NCI-H524 (cell line): ENCODE measurements around the gene CCNE1.
"Not testable (repeated sequence)": the region's sequence is repeated elsewhere in the genome, so short reads cannot be mapped to it uniquely, and the experiment has no call there.

ENCODE experiments used
- DNase-seq, 2 experiments: peaks; one replicate each; lab custom pipeline; 2025; lab: John Stamatoyannopoulos, UW

CCNE1 gene

GRCh38 chr19:29815231-29815630 lies 3.4 kb downstream of the CCNE1 start:
- DNase-seq = no peak

- DNase-seq = no peak
These were observed 5.5 kb downstream of the CCNE1 start for GRCh38 chr19:29817316-29817715.

DNA sequence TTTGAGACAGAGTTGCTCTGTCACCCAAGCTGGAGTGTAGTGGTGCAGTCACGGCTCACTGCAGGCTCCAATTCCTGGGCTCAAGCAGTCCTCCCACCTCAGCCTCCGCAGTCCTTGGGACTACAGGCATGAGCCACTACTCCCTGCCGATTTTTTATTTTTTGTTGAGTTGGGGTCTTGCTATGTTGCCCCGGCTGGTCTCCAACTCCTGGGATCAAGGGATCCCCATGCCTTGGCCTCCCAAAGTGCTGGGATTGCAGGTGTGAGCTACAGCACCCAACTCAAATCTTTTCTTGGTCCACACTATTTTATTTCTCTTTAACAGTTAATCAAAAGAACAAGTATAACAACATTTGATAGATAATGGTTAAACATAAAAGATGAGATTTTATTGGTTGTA lies 7.5 kb downstream of the CCNE1 start:
- no peak for DNase-seq

DNA sequence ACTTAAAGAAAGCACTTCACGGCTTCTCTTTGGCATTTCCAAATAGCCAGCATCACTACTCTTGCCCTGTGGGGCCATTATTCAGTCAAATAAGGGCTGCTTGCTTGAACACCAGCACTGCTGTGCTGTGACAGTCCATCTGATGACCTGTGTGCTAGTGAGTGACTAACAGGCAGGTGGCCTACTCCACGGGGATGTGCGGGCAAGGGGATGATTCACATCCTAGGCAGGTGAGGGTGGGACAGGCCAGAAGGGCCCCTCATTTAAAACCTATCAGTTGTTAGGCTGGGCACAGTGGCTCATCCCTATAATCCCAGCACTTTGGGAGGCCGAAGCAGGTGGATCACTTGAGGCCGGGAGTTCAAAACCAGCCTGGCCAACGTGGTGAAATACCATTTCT lies 8.2 kb downstream of the CCNE1 start:
- no peak for DNase-seq

GRCh38 chr19:29823581-29824330 lies 12.0 kb downstream of the CCNE1 start:
- DNase-seq = no peak

DNA sequence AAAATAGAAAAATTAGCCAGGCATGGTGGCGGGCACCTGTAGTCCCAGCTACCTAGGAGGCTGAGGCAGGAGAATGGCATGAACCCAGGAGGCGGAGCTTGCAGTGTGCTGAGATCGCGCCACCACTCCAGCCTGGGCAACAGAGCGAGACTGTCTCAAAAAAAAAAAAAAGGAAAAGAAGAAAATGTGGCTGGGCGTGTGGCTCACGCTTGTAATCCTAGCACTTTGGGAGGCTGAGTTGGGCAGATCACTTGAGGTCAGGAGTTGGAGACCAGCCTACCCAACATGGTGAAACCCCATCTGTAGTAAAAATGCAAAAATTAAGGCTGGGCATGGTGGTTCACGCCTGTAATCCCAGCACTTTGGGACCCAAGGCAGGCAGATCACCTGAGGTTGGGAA lies 13.5 kb downstream of the CCNE1 start:
- not testable (repeated sequence) for DNase-seq

DNA sequence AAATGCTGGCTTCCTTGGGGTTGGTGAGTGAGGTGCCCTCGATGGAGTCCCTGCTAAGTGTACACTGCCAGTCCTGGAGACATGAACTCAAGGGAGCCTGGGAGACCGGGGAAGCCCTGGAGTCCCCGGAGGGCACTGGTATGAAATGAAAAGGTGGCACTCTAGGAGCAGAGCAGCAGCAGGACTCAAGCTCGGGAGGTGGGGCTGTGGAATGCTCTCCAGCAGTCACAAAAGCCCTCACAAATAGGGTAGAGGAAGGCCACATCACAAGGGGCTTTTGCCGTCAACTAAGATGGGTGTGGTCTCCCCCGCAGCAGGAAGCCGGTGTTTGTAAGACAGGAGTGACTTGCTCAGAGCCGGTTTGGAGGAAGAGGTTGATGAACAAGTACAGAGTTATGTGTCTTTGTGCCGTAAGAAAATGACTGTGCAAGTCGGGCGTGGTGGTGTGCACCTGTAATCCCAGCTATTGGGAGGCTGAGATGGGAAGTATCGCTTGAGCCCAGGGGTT lies 19.3 kb downstream of the CCNE1 start:
- no peak for DNase-seq

DNA sequence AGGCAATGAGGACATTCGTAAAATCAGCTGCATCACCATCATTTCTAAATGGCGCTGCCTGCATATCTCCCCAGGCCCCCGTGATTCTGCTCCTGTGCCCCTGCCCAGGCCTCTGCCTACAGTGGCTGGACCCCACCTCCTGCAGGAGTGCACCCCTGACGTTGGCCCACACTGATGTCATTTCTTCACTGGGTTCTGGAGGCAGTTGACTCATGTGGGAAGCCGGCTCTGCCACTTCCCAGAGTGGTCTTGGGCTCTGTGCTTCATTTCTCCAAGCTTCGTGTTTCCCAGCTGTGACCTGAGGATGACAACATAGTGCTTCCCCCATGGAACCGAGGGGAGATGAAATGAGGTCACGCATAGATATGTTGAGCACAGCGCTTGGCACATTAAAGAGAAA lies 19.9 kb downstream of the CCNE1 start:
- no peak for DNase-seq

DNA sequence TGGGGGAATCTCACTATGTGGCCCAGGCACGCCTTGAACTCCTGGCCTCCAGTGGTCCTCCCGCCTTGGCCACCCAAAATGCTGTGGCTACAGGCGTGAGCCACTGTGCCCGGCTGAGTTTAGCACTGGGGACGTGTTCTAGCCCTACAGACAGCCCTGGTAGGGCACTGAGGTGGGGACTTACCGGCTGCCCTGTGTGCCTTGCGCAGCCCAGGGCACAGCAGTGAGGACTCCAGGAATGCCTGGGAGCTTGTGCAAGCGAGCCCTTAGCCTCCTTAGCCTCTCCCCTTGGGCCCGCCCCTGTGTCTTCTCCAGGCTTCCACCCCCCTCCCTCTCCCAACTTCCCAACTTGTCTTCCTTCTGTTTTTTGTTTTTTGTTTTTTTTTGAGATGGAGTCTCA lies 21.0 kb downstream of the CCNE1 start:
- no peak for DNase-seq

DNA sequence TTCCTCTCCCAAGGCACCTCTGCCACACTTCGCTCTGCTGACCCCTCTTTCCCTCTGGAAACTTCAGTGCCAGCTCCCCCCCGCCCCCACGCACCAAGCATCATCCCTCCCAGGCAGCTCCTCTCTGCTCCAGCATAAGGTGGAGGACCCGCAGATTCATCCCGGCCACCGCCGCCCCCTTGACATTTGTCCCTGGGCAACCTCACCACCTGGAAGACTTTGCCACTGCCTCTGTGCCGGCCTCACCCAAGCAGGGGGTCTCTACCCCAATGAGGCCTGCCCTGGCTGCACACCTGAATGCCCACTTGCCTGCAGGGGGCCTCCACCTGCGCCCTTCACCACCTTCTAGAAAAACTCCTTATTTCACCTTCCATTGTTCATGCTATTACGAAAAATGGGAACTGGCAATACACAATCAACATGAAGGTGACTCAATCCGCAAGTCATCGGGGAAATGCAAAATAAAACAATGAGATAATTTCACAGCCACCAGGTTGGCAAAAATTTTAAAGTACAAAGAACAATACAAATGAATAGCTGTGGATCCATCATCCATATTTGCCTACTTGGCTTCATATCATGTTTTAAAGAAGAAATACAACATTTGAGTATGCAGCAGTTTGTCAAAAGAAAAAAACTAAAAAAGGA lies 21.9 kb downstream of the CCNE1 start:
- no peak for DNase-seq

DNA sequence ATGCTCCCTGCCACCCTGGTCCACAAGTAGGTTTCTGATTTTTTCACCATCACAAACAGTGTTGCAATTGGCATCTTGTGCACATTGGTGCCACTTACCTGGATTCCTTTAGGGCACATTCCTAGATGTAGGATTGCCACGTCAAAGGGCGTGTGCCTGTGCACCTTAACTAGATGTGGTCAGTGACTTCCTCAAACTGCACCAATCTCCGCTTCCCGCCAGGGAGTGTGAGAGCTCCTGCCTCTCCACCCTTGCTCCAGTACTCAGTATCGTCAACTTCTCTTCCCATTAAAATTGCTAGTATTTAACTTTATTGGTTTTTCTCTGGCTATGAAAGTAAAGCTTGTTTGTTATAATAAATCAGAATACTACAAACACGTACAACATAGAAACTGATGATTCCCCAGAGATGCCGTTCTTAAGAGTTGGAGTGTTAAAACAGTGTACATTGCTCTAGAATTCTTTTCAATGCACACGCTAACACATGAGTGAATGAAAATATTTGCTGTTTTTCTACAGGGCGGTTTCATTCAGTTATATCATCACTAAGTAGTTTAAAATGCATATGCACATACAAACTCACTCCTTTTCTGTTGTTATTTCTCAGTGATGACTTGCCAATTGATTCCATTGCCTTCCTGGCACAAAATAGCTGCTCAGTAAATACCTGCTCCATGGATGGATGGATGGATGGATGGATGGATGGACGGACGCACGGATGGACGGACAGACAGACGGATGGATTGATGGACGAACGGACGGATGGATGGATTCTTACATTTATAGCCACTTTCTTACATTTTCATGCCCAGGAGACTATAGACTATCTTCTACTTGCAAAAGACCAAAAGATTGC lies 23.4 kb downstream of the CCNE1 start:
- no peak for DNase-seq

- DNase-seq = no peak
These were observed 24.6 kb downstream of the CCNE1 start for GRCh38 chr19:29836409-29836825.

DNA sequence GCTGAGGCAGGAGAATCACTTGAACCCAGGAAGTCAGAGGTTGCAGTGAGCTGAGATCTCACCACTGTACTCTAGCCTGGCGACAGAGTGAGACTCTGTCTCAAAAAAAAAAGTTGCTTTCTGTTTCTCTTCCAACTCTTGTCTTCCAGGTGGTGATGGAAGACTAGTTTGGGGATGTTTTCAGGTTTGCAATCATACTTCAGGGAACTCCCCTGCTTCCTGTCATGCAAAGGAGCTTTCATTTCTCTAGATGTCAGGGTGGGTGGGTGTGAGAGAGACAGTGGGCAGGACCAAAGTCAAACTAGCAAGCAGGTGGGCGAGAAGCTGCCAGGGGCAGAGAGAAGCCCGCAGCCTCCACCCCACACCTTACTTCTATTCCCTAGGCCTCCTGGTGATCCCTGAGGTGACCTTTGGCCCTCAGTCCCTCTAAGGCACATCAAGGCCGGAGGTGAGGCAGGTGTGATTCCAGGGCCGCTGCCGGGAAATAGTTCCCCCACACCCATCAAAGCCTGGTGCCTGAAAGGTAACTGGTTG lies 25.7 kb downstream of the CCNE1 start:
- no peak for DNase-seq

DNA sequence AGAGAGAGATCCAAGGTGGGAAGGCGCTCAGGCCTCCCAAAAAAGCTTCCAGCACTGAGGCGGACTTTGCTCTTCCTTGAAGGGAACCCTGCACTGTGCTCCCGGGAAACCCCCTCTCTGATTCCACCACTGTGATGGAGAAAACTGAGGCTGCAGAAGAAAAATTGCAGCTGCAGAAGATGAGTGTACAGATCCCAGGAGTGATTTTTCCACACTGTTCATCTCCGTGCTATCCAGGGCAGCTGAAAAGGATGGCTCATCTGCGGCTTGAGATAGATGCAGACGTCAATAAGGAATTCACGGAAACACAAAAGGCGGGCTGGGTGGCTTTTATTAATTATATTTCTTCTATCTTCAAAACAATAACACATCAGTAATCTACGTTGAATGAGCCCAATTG lies 26.2 kb downstream of the CCNE1 start:
- DNase-seq = no peak

GRCh38 chr19:29840066-29840950 lies 28.5 kb downstream of the CCNE1 start:
- peak in 1 of 2 experiments; percentile 19 for DNase-seq

DNA sequence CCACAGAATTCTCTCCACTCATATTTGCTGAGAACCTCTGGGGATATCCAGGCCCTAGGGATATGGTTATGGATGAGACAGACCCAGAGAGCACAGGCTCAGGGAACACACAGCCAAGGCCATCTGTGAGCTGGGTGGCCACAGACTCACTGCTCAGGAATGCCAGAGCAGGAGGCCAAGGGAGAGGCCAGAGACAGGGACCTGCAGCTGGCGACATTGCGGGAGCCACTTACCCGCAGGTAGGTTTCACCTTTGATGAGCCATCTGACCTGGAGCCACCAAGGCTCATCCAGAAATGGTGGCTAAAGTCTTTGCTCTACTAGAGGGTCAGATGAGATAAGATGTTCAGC lies 29.4 kb downstream of the CCNE1 start:
- DNase-seq = no peak

DNA sequence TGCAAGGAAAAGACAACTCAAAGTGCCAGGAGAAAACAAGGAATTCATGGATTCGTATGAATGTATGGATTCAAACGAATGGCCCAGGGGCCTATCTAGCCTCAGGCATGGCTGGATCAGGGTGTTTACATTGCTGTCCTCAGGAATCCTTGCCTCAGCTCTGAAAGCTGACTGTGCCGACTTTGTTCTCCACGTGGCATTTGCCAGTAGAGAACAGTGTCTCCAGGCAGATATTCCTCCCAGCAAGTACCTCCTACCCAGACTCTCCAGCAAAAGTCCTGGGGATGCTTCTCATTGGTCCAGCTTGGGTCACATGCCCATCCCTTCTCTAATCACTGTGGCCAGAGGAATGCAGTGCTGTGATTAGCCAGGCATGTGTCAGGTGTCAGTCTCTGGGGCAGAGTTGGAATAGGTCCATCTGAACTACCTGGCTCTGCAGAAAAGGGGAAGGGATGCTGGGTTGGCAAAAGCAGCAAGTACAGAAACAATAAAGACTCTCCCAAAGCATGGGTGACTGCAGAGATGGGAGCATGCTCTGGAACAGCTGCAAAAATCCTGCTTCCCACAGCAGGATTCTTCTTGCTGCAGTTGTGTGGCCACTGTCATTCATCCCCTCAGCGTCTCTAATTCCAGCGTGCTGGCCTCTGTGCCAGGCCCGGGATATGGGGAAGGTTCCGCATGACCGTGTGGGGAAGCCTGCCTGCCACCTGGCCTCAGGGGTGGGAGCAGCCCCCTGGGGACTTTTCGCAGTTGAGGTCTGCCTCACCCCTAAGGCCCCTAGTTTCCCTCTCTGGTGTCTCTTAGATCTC lies 30.0 kb downstream of the CCNE1 start:
- peak in 1 of 2 experiments; percentile 40 for DNase-seq

DNA sequence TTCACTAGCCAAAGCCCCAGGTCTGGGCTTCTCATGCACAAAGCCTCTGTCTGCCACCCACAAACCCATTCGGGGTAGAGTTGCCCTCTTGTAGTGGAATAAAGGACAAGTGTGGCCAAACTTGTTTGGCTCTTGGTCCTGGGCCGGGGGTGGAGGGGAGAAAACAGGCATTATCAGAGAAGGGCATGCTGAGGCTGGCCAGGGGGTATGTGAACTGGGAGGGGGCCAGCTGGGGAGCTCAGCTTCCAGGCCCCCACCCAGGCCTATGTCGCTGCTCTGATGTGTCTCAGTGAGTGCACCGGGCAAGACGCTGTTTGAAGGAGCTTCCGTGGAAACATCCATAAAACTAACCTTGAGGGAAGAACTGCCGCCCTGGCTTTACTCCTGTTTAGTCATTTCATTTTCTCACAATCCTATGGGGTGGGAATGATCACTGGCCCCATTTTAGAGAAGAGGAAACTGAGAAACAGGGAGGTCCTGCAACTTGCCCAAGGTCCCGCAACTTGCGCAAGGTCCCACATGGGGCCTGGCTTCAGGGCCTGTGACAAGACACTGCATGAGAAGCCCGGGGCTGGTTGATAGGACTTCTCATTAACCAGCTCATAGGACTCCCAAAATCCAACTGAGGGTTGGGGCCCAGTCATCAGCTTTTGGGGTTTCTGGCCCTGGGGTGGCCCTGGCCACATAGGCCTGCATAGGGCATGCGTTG lies 30.8 kb downstream of the CCNE1 start:
- DNase-seq = no peak

- peak in 1 of 2 experiments; percentile 7 for DNase-seq
These were observed 31.6 kb downstream of the CCNE1 start for GRCh38 chr19:29843180-29844051.
